HL-60 (cell line): ENCODE measurements around the gene TPH2.

Experiments used
- POLR2AphosphoS5 ChIP-seq: IDR thresholded peaks from 2 replicates; pipeline ENCODE4 v1.6.1; 2012; ENCODE audit warnings: low read depth
- TF ChIP-seq, protein P1 (sequence below): IDR thresholded peaks from one replicate; pipeline ENCODE4 v1.5.1; 2011; ENCODE audit warnings: low read length, control low read depth, inconsistent platforms; ENCODE audit not compliant: insufficient read depth

DNA sequence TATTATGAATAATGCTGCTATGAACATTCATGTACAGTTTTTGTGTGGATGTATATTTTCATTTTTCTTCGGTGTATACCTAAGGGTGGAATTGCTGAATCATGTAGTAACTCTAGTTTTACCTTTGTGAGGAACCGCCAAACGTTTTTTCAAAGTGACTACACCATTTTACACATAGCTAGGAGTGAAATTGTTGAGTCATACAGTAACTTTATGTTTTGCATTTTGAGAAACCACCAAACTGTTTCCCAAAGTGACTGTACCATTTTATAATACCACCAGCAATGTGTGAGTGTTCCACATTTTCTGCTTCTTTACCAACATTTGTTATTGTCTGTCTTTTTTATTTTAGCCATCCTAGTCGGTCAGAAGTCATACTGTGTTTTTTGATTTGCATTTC, 3.1 kb upstream of the TPH2 start:
- TF ChIP-seq, protein P1, sequence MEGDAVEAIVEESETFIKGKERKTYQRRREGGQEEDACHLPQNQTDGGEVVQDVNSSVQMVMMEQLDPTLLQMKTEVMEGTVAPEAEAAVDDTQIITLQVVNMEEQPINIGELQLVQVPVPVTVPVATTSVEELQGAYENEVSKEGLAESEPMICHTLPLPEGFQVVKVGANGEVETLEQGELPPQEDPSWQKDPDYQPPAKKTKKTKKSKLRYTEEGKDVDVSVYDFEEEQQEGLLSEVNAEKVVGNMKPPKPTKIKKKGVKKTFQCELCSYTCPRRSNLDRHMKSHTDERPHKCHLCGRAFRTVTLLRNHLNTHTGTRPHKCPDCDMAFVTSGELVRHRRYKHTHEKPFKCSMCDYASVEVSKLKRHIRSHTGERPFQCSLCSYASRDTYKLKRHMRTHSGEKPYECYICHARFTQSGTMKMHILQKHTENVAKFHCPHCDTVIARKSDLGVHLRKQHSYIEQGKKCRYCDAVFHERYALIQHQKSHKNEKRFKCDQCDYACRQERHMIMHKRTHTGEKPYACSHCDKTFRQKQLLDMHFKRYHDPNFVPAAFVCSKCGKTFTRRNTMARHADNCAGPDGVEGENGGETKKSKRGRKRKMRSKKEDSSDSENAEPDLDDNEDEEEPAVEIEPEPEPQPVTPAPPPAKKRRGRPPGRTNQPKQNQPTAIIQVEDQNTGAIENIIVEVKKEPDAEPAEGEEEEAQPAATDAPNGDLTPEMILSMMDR: no peak
- TF ChIP-seq POLR2AphosphoS5: no peak
